ENCODE results near the gene ZCCHC10.
A peak's percentile ranks its signal among the peaks of the same experiment; 100 is the strongest.

ZCCHC10 gene

GRCh38 chr5:133025804-133026663, at the start of gene ZCCHC10:
ZCCHC10 (minus strand) TSS chr5:133026549; CDS start chr5:133026537, 12 bp downstream.
- H3K27ac ChIP-seq = peak within 1 kb of the TSS; percentile 88
- TF ChIP-seq, protein P1, sequence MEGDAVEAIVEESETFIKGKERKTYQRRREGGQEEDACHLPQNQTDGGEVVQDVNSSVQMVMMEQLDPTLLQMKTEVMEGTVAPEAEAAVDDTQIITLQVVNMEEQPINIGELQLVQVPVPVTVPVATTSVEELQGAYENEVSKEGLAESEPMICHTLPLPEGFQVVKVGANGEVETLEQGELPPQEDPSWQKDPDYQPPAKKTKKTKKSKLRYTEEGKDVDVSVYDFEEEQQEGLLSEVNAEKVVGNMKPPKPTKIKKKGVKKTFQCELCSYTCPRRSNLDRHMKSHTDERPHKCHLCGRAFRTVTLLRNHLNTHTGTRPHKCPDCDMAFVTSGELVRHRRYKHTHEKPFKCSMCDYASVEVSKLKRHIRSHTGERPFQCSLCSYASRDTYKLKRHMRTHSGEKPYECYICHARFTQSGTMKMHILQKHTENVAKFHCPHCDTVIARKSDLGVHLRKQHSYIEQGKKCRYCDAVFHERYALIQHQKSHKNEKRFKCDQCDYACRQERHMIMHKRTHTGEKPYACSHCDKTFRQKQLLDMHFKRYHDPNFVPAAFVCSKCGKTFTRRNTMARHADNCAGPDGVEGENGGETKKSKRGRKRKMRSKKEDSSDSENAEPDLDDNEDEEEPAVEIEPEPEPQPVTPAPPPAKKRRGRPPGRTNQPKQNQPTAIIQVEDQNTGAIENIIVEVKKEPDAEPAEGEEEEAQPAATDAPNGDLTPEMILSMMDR (conservative IDR thresholded peaks at IDR 0.05) = no peak
- TF ChIP-seq ZFX (IDR thresholded peaks at IDR 0.05) = no peak

DNA sequence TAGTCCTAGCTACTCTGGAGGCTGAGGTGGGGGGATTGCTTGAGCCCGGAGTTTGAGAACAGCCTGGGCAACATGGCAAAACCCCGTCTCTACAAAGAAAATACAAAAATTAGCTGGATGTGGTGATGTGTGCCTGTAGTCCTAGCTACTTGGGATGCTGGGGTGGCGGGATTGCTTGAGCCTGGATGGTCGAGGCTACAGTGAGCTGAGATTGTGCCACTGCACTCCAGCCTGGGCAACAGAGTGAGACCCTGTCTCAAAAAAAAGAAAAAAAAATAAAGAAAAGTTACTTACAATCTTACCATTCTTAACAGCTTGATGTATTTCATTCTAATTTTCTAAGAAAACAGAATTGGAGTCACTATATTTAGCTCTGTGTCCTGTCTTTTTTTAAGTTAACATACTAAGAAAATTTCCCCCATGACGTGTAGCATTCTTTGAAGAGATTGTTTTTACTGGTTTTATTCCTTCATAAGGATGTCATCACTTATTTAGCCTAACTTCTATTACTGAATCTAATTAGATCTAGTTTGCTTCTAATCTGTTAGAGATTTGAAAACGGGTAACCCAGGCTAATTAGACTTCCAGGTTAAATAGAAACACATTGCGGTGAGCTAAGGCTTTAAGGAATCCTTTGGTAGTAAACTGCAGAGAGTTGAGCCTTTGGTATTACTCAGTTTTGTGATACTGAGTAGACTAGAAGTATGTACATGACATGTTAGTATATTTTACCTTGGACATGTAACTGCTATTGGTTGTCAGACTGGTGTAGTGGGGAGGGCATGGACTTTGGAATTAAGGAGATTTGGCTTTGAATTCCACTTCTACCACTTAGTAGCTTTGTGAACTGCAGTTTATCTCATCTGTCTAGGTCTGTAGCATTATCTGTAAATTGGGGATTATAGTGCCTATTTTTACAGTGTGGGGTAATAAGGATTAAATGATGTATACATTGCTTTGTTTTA, 49.5 kb upstream of the ZCCHC10 start:
- no peak overlapping the region for H3K27ac ChIP-seq
- TF ChIP-seq, protein P1 (conservative IDR thresholded peaks at IDR 0.05) = no peak
- TF ChIP-seq ZFX (IDR thresholded peaks at IDR 0.05) = no peak

DNA sequence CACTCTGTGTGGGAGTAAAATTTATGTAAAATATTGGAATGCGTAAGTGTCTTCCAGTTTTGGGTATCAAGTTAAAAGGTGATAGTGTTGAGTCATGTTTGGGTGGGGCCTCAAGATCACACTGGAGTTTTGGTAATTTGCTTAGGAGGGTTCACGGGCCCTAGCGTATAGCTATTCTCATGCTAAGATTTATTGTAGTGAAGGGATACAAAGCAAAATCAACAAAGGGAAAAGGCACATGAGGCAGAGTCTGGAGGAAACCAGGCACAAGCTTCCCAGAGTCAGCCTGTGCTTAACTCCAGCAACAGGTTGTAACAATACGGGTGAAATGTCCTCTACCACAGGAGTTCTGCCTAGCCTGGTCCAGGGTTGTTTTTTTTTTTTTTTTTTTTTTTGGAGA, 45.7 kb upstream of the ZCCHC10 start:
- no peak for TF ChIP-seq ZFX (IDR thresholded peaks at IDR 0.05)
- TF ChIP-seq, protein P1 (conservative IDR thresholded peaks at IDR 0.05) = no peak
- no peak overlapping the region for H3K27ac ChIP-seq

DNA sequence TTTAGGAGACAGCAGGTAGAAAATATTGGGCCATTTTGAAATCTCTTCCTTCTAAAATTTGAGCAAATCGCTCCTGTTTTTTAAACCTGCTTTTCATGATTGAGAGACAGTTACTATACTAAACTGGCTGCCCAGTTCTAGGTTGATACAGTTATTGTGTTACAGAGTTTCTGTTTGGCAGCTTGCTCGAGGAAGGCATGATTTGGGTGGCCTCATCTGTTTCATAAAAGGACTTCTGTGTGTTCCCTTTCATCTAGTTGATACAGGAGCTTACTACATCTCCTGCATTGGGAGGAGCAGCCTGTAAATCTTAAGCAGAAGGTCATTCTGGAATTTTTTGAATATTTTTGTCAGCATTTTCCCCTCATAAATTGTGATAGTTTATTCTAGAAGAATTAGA, 39.7 kb upstream of the ZCCHC10 start:
- no peak overlapping the region for H3K27ac ChIP-seq

DNA sequence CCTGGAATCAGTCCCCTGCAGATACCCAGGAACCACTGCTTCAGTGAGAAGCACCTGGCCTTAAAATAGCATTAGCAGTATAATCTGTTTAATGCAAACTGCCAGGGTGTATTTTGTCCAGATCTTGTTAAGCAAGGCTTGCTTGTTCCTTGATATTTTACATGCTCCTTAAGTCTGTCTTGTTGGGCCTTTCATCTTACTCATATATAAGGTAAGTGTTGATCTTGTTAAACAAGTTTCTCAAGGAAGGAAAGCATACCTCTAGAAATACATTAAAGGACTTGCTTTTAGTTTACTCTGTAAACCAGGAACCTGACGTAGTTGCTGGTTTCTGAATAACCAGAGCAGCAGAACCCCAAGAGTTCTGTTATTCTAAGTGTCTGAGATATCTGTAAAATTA, 39.1 kb upstream of the ZCCHC10 start:
- H3K27ac ChIP-seq = no peak overlapping the region
- TF ChIP-seq, protein P1 (conservative IDR thresholded peaks at IDR 0.05) = no peak
- TF ChIP-seq ZFX (IDR thresholded peaks at IDR 0.05) = no peak

More for the DNA sequence above, 39.7 kb upstream of the ZCCHC10 start:
- TF ChIP-seq, protein P1 (conservative IDR thresholded peaks at IDR 0.05) = no peak
- no peak for TF ChIP-seq ZFX (IDR thresholded peaks at IDR 0.05)

DNA sequence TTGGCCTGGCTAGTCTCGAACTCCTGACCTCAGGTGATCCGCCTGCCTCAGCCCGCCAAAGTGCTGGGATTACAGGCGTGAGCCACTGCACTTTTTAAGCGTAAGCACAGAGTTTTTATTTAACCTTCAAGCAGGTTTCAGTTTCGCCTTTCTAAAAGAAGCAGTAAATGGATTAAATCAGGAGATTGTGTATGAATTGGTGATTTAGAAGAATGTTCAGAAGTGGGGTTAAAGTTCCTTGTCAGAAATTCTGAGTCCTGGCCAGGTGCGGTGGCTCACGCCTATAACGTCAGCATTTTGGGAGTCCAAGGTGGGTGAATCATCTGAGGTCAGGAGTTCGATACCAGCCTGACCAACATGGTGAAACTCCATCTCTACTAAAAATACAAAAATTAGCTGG, 37.6 kb upstream of the ZCCHC10 start:
- TF ChIP-seq, protein P1 (conservative IDR thresholded peaks at IDR 0.05) = no peak
- no peak for TF ChIP-seq ZFX (IDR thresholded peaks at IDR 0.05)
- peak overlapping the region; percentile 1; the same call in 1 of the 2 replicates for H3K27ac ChIP-seq

All from C4-2B (cell line).